ENCODE measurements around the gene DNM1. TPM values are rescaled to one million over a fixed set of nuclear protein-coding genes. Genes with fewer than 3 reads are reported as not detected.

DNM1 gene
- total and polyA plus RNA-seq, 2 donors (not counting 3 experiments of a cell fraction or from before 2014, with no cell fraction given), result 0.59 to 2.9 TPM

DNA sequence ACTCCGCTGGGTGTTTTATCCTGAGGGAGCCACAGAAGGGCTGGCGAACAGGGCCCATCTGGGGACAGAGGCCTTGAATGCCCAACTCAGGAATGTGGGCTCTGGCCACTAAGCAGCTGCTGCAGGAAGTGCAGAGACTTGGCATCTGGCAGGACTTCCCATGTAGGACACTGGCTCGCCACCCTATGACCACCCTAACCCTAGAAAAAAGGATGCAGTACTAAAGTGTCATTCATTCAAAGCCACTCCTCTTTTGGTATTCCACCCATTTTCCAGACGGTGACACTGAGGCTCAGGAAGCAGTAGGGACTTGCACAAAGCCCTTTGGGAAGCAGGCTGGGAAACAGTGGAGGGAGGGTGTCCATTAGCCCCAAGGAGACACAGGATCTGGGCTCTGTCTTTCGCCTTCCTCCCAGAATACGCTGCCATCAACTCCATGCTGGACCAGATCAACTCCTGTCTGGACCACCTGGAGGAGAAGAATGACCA, 40.1 kb upstream of the DNM1 start:
- CTCF ChIA-PET, result no interaction called here
- Histone ChIP-seq H4K20me1 (replicated peaks; ENCODE audit: control insufficient read depth, extremely low read depth, insufficient read depth, low read length) (no peaks in the 10 kb centered on the region), H3K9ac (replicated peaks; ENCODE audit: extremely low read depth, insufficient read depth, low read length) (no peak overlapping the region), H3K27ac (ENCODE audit: insufficient read depth, low read depth, low read length) (no peak overlapping the region), H3K9me3 (replicated peaks; ENCODE audit: control insufficient read depth, insufficient read depth, low read length) (no peaks in the 10 kb centered on the region), H2AFZ (ENCODE audit: low read depth, low read length) (no peak overlapping the region), H3K4me1 (ENCODE audit: control insufficient read depth, extremely low read depth, insufficient read depth, low read length) (peaks cover 11% of the 10 kb centered on the region), H3K36me3 (ENCODE audit: control insufficient read depth in 2 of 2, extremely low read depth in 1 of 2, insufficient read depth in 2 of 2, low read length in 2 of 2) (peaks cover 4 to 47% of the 10 kb centered on the region in 2 experiments), H3K4me3 (replicated peaks in 1 of 3; ENCODE audit: insufficient read depth in 1 of 3, low read depth in 1 of 3, low read length in 3 of 3) (no peak overlapping the region), H3K27me3 (ENCODE audit: control insufficient read depth in 2 of 2, insufficient read depth in 2 of 2, low read length in 2 of 2) (no peaks in the 10 kb centered on the region), H3K79me2 (ENCODE audit: control insufficient read depth, insufficient read depth, low read length) (no peaks in the 10 kb centered on the region), H3K4me2 (ENCODE audit: insufficient read depth, low read length) (no peak overlapping the region), H3K9me1 (replicated peaks; ENCODE audit: control insufficient read depth, extremely low read depth, insufficient read depth, low read length) (no peaks in the 10 kb centered on the region)
- no peak for FAIRE-seq
- dilution Hi-C loops (cut with MboI; ENCODE audit: extremely low pct_ligation_motif_present, low sequenced_read_pairs) (no loop called here), intact Hi-C loops (cut with micrococcal nuclease) (no loop called here)
- POLR2A ChIA-PET, result no interaction called here
- DNase-seq (ENCODE audit: low read depth, low spot score), result no peak
- TF ChIP-seq POLR2AphosphoS5 (IDR thresholded peaks at IDR 0.05; ENCODE audit: insufficient read depth, low read depth, low read length) (peak; percentile 12), FOS (IDR thresholded peaks at IDR 0.05; ENCODE audit: borderline replicate concordance, insufficient read depth, low read length) (no peak)
- no TSS peak for BruUV-seq (replicated peaks)

DNA sequence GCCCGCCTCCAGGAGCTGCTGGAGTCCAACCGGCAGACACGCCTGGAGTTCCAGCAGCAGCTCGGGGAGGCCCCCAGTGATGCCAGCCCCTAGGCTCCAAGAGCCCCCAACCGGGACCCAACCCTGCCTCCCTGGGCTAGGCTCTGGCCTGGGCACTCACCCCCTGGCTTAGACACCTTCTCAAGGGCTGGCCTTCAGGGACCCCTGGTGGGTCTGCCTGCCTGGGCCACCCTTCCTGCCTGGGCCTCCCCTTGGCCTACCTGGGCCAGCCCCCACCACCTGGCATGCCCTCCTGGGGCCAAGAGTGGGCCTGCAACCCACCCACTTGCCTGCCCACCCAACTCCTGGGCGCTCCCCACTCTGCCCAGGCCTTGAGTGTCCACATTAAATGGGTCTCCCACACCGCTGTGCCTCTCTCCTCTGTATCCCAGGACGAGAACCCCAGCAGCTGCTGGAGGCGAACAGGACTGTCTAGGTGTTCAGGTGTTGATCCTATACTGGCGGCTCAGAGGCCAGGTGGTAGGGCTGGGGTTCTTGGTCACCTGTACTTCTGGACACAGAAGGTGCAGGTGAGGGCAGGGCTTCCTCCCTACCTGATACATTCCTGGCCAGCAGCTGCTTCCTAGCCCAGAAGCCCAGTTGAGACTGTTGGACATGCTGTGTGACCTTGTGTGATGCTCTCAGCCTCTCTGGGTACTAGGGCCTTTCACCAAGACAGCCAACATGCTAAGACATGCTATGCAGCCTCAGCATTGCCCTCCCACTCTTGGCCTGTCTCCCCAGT, 39.5 kb upstream of the DNM1 start:
- Histone ChIP-seq H2AFZ (ENCODE audit: low read depth, low read length) (no peak overlapping the region), H3K9ac (replicated peaks; ENCODE audit: extremely low read depth, insufficient read depth, low read length) (no peak overlapping the region), H3K9me3 (replicated peaks; ENCODE audit: control insufficient read depth, insufficient read depth, low read length) (no peaks in the 10 kb centered on the region), H3K79me2 (ENCODE audit: control insufficient read depth, insufficient read depth, low read length) (no peaks in the 10 kb centered on the region), H3K4me2 (ENCODE audit: insufficient read depth, low read length) (no peak overlapping the region), H3K4me1 (ENCODE audit: control insufficient read depth, extremely low read depth, insufficient read depth, low read length) (peaks cover 11% of the 10 kb centered on the region), H4K20me1 (replicated peaks; ENCODE audit: control insufficient read depth, extremely low read depth, insufficient read depth, low read length) (no peaks in the 10 kb centered on the region), H3K27me3 (ENCODE audit: control insufficient read depth in 2 of 2, insufficient read depth in 2 of 2, low read length in 2 of 2) (no peaks in the 10 kb centered on the region), H3K4me3 (replicated peaks in 1 of 3; ENCODE audit: insufficient read depth in 1 of 3, low read depth in 1 of 3, low read length in 3 of 3) (no peak overlapping the region), H3K36me3 (ENCODE audit: control insufficient read depth in 2 of 2, extremely low read depth in 1 of 2, insufficient read depth in 2 of 2, low read length in 2 of 2) (peaks cover 7 to 48% of the 10 kb centered on the region in 2 experiments), H3K27ac (ENCODE audit: insufficient read depth, low read depth, low read length) (no peak overlapping the region), H3K9me1 (replicated peaks; ENCODE audit: control insufficient read depth, extremely low read depth, insufficient read depth, low read length) (no peaks in the 10 kb centered on the region)
- FAIRE-seq (no peak), DNase-seq (ENCODE audit: low read depth, low spot score) (no peak)
- intact Hi-C loops (cut with micrococcal nuclease), result no loop called here
- TF ChIP-seq MYC (IDR thresholded peaks at IDR 0.05; ENCODE audit: low read depth, low read length) (no peak), FOS (IDR thresholded peaks at IDR 0.05; ENCODE audit: borderline replicate concordance, insufficient read depth, low read length) (no peak), GATA2 (IDR thresholded peaks at IDR 0.05; ENCODE audit: insufficient read depth, insufficient read length, low read depth, low read length) (no peak), POLR2AphosphoS5 (IDR thresholded peaks at IDR 0.05; ENCODE audit: insufficient read depth, low read depth, low read length) (no peak), JUN (IDR thresholded peaks at IDR 0.05; ENCODE audit: borderline replicate concordance, insufficient read depth, insufficient read length, low read depth) (no peak), EZH2 (IDR thresholded peaks at IDR 0.05; ENCODE audit: borderline replicate concordance, low read depth, low read length, severe bottlenecking) (no peak)
- TF ChIP-seq, protein P1, sequence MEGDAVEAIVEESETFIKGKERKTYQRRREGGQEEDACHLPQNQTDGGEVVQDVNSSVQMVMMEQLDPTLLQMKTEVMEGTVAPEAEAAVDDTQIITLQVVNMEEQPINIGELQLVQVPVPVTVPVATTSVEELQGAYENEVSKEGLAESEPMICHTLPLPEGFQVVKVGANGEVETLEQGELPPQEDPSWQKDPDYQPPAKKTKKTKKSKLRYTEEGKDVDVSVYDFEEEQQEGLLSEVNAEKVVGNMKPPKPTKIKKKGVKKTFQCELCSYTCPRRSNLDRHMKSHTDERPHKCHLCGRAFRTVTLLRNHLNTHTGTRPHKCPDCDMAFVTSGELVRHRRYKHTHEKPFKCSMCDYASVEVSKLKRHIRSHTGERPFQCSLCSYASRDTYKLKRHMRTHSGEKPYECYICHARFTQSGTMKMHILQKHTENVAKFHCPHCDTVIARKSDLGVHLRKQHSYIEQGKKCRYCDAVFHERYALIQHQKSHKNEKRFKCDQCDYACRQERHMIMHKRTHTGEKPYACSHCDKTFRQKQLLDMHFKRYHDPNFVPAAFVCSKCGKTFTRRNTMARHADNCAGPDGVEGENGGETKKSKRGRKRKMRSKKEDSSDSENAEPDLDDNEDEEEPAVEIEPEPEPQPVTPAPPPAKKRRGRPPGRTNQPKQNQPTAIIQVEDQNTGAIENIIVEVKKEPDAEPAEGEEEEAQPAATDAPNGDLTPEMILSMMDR (IDR thresholded peaks at IDR 0.05; ENCODE audit: extremely low read depth in 1 of 2, insufficient read depth in 1 of 2, low read depth in 1 of 2, low read length in 2 of 2), result no peak
- ChIA-PET CTCF (interaction anchor here (2.0 kb wide), 1 partner anchor 39 kb away, joined by 4 read pairs; no protein-coding TSS in a partner anchor), POLR2A (no interaction called here)
- dilution Hi-C loops (cut with MboI; ENCODE audit: extremely low pct_ligation_motif_present, low sequenced_read_pairs), result no loop called here
- BruUV-seq (replicated peaks), result TSS peak; percentile 24
